Liver (tissue), 3 donors: ENCODE measurements around the gene TXNRD2.

ENCODE experiments used
- CTCF ChIP-seq: fragments of 150-350 bp; IDR thresholded peaks from 2 replicates; pipeline ENCODE4 v1.5.1; 2017; ENCODE audit warnings: improper control_type of control experiment, low read depth, low read length; ENCODE audit not compliant: missing input control
- TAF1 ChIP-seq: conservative IDR thresholded peaks from 2 replicates; pipeline ENCODE4 v1.6.1; 2016; ENCODE audit warnings: antibody characterized with exemption, mild to moderate bottlenecking
- donor health status: healthy.
- donor health status: healthy.

- TF ChIP-seq CTCF (no peak), TAF1 (no peak)
Observed at GRCh38 chr22:19876941-19877625, 64.5 kb downstream of the TXNRD2 start.
